AG04449 (cell line): Measurements from ENCODE around the gene GLT8D2.

Experiments used
- CTCF ChIA-PET: fragments of 350-600 bp; formaldehyde crosslinking; extraction: SDS; loops from one replicate; lab custom pipeline; 2021; ENCODE audit warnings: antibody characterized with exemption; lab: Yijun Ruan, JAX
- POLR2A ChIA-PET: fragments of 400-600, 350-600 bp; formaldehyde crosslinking; extraction: SDS; loops from one replicate; lab custom pipeline; 2020; ENCODE audit warnings: antibody characterized with exemption, inconsistent platforms; lab: Yijun Ruan, JAX
- DNase-seq: peaks from one replicate; pipeline ENCODE4 v3.0.0-alpha.2; 2010; ENCODE audit warnings: low read depth, low spot score
- H3K4me3 ChIP-seq: 2 replicates; pipeline ENCODE4 v1.5.1; 2011; ENCODE audit warnings: low read depth, mild to moderate bottlenecking, control low read depth, low read length
- TF ChIP-seq, protein P1 (sequence below): IDR thresholded peaks from one replicate; pipeline ENCODE4 v1.5.1; 2011; ENCODE audit warnings: mild to moderate bottlenecking, moderate library complexity, low read length, control low read depth, inconsistent platforms; ENCODE audit not compliant: insufficient read depth; ENCODE audit errors: missing control alignments

GLT8D2 gene

DNA sequence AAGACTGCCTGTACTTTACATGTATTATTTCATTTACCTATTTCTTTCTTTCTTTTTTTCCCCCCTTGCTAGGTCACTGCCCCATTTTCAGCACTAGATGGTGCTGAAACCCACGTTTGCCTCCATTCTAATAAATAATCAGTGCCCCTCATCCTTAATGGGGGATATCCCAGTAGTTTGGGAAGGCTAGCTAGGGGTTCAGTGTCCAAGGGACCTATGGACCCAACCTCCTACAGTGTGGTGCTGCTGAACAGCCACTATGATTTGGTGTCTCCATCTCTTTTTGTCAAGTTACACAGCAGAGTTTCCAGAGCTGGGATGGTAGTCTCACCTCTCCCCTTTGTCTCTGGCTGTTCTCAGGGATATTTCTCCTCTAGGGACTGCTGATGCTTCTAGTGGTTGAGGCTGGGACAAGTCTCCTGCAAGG lies 7.8 kb upstream of the GLT8D2 start:
- no peak overlapping the region for H3K4me3 ChIP-seq
- POLR2A ChIA-PET: no interaction called here
- no peak for DNase-seq
- CTCF ChIA-PET: interaction anchor here (0.7 to 5.9 kb wide), 19 partner anchors 8 to 254 kb away, joined by 3 to 79 read pairs (median 4); partner anchors contain the start of gene GLT8D2
- TF ChIP-seq, protein P1, sequence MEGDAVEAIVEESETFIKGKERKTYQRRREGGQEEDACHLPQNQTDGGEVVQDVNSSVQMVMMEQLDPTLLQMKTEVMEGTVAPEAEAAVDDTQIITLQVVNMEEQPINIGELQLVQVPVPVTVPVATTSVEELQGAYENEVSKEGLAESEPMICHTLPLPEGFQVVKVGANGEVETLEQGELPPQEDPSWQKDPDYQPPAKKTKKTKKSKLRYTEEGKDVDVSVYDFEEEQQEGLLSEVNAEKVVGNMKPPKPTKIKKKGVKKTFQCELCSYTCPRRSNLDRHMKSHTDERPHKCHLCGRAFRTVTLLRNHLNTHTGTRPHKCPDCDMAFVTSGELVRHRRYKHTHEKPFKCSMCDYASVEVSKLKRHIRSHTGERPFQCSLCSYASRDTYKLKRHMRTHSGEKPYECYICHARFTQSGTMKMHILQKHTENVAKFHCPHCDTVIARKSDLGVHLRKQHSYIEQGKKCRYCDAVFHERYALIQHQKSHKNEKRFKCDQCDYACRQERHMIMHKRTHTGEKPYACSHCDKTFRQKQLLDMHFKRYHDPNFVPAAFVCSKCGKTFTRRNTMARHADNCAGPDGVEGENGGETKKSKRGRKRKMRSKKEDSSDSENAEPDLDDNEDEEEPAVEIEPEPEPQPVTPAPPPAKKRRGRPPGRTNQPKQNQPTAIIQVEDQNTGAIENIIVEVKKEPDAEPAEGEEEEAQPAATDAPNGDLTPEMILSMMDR: peak; percentile 55

- ChIA-PET CTCF (interaction anchor here (1.5 to 5.9 kb wide), 3 partner anchors 11 to 54 kb away, joined by 4 to 79 read pairs (median 21); no protein-coding TSS in a partner anchor), POLR2A (no interaction called here)
- TF ChIP-seq, protein P1: no peak
Measured at GRCh38 chr12:104056419-104056972, 6.5 kb upstream of the GLT8D2 start.

GRCh38 chr12:104055686-104056388 lies 5.8 kb upstream of the GLT8D2 start:
- ChIA-PET CTCF (interaction anchor here (1.3 to 5.9 kb wide), 3 partner anchors 11 to 54 kb away, joined by 3 to 79 read pairs (median 21); no protein-coding TSS in a partner anchor), POLR2A (no interaction called here)
- no peak for DNase-seq
- TF ChIP-seq, protein P1: no peak
- no peak overlapping the region for H3K4me3 ChIP-seq

More at GRCh38 chr12:104056419-104056972, 6.5 kb upstream of the GLT8D2 start:
- H3K4me3 ChIP-seq: no peak overlapping the region
- DNase-seq: no peak

- ChIA-PET CTCF (interaction anchor here (0.7 to 5.9 kb wide), 3 partner anchors 9 to 55 kb away, joined by 3 to 79 read pairs (median 3); no protein-coding TSS in a partner anchor), POLR2A (no interaction called here)
- no peak overlapping the region for H3K4me3 ChIP-seq
- TF ChIP-seq, protein P1: no peak
- DNase-seq: no peak
Measured at GRCh38 chr12:104054681-104055346, 4.8 kb upstream of the GLT8D2 start.

- no peak for DNase-seq
- POLR2A ChIA-PET: interaction anchor here (1.2 to 1.5 kb wide), 3 partner anchors 14 to 94 kb away, joined by 4 to 8 read pairs (median 4); partner anchors contain the start of genes HCFC2 and NFYB
- CTCF ChIA-PET: interaction anchor here (1.0 to 2.1 kb wide), 2 partner anchors 8 to 166 kb away, joined by 3 to 6 read pairs; no protein-coding TSS in a partner anchor
- peak overlapping the region; percentile 67 for H3K4me3 ChIP-seq
- TF ChIP-seq, protein P1: no peak
Measured at GRCh38 chr12:104050436-104050835, 449 bp upstream of the GLT8D2 start.
